Measurements from ENCODE around the gene TMEM203.
A peak's percentile ranks its signal among the peaks of the same experiment; 100 is the strongest.
"Not testable (repeated sequence)": the region's sequence is repeated elsewhere in the genome, so short reads cannot be mapped to it uniquely, and the experiment has no call there.

Gene TMEM203

DNA sequence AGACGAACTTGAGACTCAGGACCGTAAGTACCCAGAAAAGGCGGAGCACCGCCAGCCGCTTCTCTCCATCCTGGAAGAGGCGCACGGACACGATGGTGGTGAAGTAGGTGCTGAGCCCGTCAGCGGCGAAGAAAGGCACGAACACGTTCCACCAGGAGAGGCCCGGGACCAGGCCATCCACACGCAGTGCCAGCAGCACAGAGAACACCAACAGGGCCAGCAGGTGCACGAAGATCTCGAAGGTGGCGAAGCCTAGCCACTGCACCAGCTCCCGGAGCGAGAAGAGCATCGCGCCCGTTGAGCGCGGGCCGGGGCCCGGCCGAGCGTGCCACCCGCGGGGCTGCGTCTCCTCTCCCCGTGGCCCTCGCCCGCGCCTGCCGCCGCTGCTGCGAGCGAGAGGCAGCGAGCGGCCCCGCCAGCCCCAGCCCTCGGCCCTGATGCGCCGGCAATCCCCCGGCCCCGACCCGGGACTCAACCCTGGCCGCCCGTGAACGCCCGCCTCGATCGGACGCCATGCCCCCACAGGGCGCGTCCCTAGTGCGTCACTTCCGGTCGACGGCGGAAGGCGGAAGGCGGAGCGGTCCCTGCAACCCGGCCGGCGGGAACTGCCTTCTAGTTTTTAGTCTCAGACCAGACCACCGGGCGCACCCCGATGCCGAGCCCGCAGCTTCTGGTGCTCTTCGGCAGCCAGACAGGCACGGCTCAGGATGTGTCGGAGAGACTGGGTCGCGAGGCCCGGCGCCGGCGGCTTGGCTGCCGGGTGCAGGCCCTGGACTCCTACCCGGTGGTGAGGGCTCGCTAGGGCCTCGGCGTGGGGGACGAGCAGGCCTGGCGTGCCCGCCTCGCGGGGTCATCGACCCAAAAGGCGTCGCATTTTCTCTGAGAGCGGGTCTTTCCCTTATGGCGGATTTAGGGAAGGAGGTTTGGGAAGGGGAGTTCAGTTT is at the start of gene TMEM203, which contains the start of gene NDOR1:
Gene TMEM203 (minus strand): TSS at position 523 of the 944 bp plus-strand sequence. CDS start 234 bp downstream, at position 289.
Gene NDOR1 (plus strand): TSS at position 575 of the 944 bp plus-strand sequence. CDS start 78 bp downstream, at position 653.
- DNase-seq = peak; percentile 26 to 94 (median 84)

- DNase-seq = peak; percentile 19 to 98 (median 86)
Measured at GRCh38 chr9:137254624-137255447, 49.4 kb upstream of the TMEM203 start, which contains the start of gene NELFB. Gene NELFB, plus strand, starts transcription at chr9:137255327.

DNA sequence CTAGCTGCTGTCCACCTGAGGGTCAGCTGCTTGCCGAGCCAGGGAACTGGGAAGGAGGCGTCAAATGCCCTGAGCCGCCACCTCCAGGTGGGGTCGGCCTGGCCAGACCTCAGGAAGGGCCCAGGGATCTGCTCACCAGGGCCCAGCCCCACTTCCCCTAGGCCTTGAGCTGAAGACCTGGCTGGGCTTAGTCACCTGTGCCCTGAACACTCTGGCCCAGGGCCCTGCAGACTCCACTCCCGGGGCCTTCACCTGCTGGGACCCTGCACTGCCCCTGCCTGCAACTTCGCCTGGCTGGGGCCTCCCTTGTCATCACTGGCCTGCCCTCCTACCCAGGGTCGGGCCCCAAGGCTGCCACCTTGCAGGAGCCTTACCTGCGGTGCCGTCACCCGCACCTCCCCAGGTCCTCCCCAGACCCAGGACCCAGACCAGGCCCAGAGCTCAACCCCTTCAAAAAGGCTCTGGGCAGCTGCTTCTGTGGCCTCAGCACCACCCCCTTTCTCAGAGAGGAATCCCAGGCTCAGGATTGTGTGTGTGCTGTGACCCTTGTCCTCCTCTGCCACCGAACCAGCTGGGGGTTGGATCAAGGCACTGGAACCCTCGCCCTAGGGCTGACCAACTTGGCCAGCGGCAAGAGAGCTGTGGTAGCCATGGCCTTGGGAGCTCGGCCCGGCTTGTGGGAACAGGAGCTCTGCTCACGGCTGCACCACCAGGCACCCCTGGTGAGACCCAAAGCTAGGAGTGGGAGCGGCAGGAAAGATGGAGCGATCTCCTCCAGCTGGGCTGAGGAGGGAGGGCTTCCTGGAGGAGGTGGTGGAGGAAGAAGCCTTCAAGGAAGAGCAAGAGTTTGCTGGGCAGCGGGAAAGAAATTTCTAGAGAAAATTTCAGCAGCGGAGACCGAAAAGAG is 48.5 kb upstream of the TMEM203 start:
- no peak for DNase-seq

DNA sequence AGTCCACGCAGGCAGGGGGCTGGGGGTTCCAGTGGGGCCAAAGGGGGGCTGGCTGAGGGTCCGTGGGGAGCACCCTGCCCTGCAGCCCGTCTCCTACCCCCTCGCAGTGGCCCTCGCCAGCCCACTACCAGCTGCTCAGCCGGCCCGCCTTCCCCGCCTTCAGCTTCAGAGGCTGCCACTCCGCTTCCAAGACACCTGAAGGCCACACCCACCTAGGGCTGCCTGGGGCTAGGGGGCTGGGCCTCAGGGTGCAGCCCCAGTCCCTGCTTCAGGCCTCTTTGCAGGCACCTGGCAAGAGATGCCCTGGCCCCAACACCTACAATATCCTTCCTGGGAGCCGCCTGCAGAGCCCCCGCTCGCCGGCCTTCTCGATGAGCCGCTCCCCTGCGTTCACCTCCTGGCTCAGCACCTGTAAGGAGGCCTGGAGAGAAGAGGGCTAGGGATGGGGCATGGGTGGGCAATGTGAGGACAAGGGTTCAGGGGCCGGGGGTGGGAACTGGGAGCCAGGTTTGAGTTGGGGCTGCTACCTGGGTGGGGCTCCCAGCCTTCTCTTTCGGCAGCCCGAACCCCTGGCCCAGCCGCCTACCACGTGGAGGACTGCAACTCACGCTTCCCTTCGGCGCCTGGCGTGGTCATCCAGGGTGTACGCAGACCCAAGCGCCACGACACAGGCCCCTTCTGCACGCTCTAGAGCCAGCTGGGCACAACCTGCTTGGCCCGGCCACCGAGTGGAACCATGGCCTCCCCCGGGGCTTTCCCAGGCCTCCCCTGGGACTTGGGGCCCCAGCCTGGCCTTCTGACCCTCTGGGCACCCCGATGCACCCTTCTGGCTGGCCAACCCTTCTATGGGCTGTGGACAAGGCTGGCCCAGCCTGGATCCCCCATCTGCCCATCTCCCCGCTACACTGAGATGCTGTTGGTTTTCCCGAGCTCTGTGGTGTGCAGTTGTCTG is 47.4 kb upstream of the TMEM203 start:
- DNase-seq = no peak

DNA sequence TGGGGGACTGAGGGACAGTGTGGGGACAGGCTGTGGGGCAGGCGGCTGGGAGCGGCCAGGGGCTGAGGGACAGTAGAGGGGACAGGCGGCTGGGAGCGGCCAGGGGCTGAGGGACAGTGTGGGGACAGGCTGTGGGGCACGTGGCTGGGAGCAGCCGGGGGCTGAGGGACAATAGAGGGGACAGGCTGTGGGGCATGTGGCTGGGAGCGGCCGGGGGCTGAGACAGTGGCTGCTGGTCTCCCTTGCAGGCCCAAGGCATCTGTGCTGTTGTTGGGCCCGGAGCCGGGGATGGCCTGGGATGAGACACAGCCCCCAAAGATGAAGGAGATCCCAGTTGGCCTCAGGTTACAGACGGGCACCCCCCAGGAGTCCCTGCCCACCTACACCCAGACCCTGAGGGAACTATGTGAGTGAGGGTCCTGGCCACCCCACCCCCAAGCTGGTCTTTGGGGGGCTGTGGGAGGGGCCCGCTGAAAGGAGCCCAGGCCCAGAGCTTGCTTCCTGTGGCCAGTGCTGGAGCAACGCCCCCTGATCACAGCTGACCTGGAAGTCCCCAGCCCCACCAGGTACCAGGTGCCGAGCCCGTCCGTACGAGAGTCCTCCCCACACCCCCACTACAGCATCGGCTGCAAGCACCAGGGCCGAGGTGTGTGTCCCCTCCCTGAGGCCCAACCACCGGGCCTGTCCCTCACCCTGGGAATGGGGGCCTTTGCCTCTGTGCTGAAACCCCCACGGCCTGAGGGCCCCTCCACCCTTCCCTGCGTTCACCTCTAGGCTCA is 46.2 kb upstream of the TMEM203 start:
- DNase-seq = no peak

- DNase-seq = no peak
Measured at GRCh38 chr9:137251194-137251461, 45.7 kb upstream of the TMEM203 start, which contains the start of gene STPG3. Gene STPG3, plus strand, starts transcription at chr9:137251286. Its CDS starts 1 bp downstream, at chr9:137251287.

- no peak for DNase-seq
Measured at GRCh38 chr9:137250329-137251193, 45.1 kb upstream of the TMEM203 start.

GRCh38 chr9:137247916-137248175 is 42.4 kb upstream of the TMEM203 start:
- DNase-seq = no peak

DNA sequence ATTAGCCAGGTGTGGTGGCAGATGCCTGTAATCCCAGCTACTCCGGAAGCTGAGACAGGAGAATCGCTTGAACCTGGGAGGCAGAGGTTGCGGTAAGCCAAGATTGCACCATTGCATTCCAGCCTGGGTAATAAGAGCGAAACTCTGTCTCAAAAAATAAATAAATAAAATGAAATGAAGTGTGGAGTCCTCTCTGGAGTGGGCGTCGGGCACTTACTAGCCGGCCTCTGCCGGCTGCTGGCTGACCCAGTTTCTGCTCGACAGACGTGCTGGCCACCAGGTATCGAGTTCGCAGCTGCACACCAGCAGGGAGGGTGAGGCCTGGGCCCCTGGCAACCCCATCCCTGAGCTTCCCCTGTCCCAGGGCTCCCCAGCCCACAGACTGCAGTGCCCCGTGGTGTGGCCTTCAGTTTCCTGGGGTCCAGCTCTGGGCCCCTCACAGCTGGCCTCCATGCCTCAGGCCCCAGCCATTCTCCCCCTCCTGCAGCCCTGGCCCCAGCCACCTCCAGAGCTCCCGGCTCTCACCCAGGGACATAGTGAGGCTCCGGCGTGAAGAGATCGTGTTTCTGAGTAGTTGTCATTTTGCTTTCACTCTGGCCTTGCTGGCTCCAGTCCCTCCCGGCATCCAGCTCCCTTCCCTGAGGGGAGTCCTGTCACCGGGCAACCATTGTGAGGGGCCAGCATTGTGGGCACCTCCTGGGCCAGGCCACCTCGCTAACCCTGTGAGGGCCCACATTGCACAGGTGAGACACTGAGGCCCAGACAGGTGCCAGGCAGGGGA is 41.9 kb upstream of the TMEM203 start:
- DNase-seq = no peak

DNA sequence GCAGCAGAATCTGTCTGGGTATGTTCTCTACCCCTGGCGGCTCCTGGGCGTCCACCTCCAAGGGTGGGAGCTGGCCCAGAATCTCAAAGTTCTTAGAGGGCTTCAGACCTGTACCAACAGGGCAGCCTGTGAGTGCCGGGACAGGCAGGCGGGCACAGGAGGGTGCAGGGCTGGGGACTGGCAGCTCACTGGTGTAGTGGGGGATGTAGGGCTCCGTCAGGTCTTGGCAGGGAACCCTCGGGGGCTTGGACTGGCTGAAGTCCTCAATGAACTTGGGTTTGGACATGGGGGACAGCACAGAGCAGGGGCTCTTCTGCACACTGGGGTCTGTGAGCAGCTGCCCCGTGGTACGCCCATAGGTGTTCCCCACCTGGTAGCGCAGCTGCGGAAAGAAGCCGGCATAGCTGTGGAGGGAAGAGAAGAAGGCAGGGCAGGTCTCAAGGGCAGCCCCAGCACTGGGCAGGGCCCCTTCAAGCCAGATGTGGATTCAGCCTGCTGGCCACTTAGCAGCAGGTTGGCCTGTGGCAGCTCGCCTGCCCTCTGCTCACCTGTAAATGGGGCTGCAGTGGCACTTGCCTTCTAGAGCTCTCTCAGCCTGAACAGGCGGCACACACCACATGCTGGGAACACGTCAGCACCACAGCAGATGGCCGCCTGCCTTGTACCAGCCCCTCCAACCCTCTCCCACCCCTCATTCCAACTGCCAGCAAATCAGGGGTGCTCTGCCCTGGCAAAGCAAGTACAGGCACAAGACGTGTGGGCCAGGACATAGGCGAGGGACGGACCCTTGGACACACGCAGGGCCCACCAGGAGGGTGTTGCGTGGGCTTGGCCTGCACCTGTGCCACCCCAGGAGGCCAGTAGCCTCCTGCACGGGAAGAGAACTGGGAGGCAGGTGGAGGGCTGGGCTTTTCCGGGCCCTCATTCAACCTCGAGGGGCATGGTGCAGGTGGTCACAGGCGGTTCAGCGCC is 40.3 kb upstream of the TMEM203 start:
- DNase-seq = no peak

GRCh38 chr9:137244486-137245449 is 39.3 kb upstream of the TMEM203 start:
- DNase-seq = no peak

- no peak for DNase-seq
Measured at GRCh38 chr9:137243626-137244485, 38.4 kb upstream of the TMEM203 start.

DNA sequence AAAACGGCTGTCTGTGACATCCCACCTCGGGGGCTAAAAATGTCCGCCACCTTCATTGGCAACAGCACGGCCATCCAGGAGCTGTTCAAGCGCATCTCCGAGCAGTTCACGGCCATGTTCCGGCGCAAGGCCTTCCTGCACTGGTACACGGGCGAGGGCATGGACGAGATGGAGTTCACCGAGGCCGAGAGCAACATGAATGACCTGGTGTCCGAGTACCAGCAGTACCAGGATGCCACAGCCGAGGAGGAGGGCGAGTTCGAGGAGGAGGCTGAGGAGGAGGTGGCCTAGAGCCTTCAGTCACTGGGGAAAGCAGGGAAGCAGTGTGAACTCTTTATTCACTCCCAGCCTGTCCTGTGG is 37.8 kb upstream of the TMEM203 start:
- not testable (repeated sequence) for DNase-seq

- DNase-seq = no peak
Measured at GRCh38 chr9:137242269-137243203, 37.1 kb upstream of the TMEM203 start.
